T47D (cell line): Measurements from ENCODE around the gene GNB1L.
"Not testable (repeated sequence)": the region's sequence is repeated elsewhere in the genome, so short reads cannot be mapped to it uniquely, and the experiment has no call there.

Experiments
- DNase-seq, 2 experiments: peaks; one replicate each; pipeline versions ENCODE4 v3.0.0 to v3.0.0-alpha.2; 2011 to 2012; ENCODE audit warnings: low read depth in 1 of 2, low spot score in 1 of 2
- JUND ChIP-seq: IDR thresholded peaks from 2 replicates; pipeline ENCODE4 v1.6.1; 2012; ENCODE audit warnings: low read depth
- in situ Hi-C: cut with HindIII; loops from 2 replicates; pipeline ENCODE4 v1.10.0; 2016; ENCODE audit warnings: low sequenced_read_pairs, low pct_unique_long_range_greater_than_20kb

GNB1L gene

DNA sequence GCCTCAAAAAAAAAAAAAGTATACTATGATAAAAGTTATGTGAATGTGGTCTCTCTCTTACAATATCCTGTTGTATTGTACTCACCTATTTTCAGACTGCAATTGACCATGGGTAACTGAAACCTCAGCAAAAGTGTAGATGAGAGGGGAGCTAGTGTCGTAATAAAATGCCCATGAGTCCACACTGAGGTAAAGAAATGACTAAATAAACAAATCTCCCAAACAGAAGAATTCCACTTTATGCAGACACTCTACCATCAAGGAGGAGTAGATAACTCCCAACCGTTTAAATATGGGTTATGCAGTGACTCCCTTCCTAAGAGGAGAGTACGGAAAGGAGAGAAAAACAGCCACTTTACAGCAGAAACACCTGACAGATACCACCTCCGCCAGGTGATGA, 14.6 kb downstream of the GNB1L start:
- no peak for TF ChIP-seq JUND
- in situ Hi-C loops: no loop called here

GRCh38 chr22:19837915-19838314, 16.8 kb downstream of the GNB1L start:
- in situ Hi-C loops: no loop called here
- DNase-seq: no peak
- TF ChIP-seq JUND: no peak

More for the DNA sequence above, 14.6 kb downstream of the GNB1L start:
- no peak for DNase-seq

GRCh38 chr22:19836512-19836911, 18.2 kb downstream of the GNB1L start:
- no peak for DNase-seq
- in situ Hi-C loops: no loop called here
- no peak for TF ChIP-seq JUND

- no peak for TF ChIP-seq JUND
- DNase-seq: no peak
- in situ Hi-C loops: no loop called here
Observed at GRCh38 chr22:19834599-19834998, 20.1 kb downstream of the GNB1L start.

- in situ Hi-C loops, DNase-seq: not testable (repeated sequence)
Observed at GRCh38 chr22:19833327-19833726, 21.3 kb downstream of the GNB1L start.

DNA sequence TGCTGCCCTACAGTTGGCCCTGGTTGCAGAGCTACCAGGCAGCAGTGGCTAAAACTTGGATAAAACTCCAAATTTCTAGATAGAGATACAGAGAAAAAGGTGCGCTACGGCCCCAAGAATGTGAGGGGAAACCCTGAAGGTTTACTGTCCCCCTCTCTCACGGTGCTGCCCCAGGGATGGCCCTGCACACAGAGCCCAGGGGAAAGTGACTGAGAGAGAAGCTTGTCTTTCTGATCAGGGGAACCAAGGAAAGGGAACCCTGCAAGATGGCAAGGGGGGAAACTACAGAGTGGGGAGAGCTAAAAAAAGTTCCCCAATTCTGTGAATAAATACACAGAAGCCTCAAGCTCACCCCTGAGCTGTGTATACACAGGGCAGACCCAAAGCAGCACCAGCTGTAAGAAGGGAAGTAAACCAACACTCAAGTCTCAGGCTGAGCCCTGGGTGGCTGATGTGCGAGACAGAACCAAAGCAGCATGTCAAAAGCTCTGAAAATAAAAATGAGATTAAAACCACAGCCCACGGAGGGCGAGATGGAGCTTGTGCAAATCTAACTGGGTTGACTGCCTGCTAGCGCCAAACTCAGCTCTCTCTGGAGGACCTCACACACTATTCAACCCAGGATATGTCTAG, 22.1 kb downstream of the GNB1L start:
- in situ Hi-C loops: no loop called here

GRCh38 chr22:19831979-19832378, 22.7 kb downstream of the GNB1L start:
- in situ Hi-C loops, DNase-seq: not testable (repeated sequence)

More for the DNA sequence above, 22.1 kb downstream of the GNB1L start:
- no peak for TF ChIP-seq JUND
- no peak for DNase-seq

DNA sequence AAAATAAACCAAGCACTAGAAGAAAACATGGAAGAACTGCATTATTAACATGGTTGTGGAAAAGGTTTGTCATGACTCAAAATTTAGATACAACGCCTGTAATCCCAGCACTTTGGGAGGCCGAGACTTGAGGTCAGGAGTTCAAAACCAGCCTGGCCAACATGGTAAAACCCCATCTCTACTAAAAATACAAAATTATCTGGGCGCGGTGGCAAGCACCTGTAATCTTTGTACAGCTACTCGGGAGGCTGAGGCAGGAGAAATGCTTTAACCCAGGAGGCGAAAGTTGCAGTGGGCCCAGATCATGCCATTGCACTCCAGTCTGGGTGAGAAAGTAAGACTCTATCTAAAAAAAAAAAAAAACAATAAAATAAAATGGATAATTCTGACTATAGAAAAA, 23.7 kb downstream of the GNB1L start:
- TF ChIP-seq JUND: no peak
- DNase-seq: no peak
- in situ Hi-C loops: no loop called here

DNA sequence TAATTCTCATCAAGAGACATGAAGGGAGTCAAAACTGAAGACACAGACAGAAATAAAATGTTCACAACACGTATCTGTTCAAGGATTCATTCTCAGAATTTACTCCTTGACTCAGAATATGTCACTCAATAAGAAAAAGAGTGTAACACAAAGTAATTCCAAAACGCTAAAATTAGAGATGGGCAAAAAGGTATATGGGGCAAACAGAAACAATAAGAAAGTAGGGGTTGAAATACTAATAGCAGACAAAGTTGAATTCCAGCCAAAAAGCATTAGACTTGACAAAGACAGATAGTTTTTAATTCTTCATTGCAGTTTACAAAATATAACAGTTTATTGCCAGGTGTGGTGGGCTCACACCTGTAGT, 26.7 kb downstream of the GNB1L start:
- no peak for TF ChIP-seq JUND
- in situ Hi-C loops: no loop called here
- no peak for DNase-seq

DNA sequence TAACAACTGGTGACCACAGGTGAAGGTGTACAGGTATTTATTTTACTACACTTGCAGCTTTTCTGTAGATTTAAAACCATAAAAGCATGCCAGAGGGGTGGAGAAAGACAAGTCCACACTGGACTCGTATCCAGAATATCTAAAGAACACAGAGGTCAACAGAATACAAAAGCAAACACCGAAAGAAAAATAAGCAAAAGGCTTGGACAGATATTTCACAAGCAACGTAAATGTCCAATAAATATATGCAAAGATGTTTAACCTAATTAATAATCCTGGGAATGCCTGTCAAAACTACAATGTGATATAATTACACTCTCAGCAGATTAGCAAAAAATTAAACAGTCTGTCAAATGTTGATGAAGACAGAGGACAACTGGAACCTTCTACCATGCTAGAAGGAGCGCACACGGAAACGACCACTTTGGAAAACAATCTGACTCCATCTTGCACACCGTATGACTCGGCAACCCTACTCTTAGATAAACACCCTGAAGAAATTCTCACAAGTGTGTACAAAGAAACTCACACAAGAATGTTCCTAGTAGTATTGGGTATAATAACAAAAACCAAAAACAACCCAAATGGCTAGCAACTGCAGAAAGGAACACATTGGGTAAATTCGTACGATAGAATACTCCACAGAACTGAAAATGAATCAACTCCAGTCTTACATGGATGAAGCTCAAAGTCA, 27.2 kb downstream of the GNB1L start:
- DNase-seq: no peak
- no peak for TF ChIP-seq JUND
- in situ Hi-C loops: no loop called here

DNA sequence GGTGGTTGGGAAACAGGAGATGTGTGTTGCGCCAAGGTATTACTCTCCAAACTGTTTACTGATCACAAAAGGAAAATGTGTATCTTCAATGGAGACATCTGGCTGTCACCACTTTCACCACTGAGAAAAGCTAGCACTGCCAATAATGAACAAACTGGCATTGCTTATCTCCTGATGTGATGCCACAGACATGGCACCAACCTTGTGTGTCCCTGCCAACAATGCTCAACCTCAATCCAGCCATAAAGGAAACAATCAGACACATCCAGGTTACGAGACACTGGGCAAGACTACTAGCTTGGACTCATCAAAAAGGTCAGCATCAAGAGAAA, 28.1 kb downstream of the GNB1L start:
- in situ Hi-C loops: no loop called here
- DNase-seq: no peak
- TF ChIP-seq JUND: no peak

DNA sequence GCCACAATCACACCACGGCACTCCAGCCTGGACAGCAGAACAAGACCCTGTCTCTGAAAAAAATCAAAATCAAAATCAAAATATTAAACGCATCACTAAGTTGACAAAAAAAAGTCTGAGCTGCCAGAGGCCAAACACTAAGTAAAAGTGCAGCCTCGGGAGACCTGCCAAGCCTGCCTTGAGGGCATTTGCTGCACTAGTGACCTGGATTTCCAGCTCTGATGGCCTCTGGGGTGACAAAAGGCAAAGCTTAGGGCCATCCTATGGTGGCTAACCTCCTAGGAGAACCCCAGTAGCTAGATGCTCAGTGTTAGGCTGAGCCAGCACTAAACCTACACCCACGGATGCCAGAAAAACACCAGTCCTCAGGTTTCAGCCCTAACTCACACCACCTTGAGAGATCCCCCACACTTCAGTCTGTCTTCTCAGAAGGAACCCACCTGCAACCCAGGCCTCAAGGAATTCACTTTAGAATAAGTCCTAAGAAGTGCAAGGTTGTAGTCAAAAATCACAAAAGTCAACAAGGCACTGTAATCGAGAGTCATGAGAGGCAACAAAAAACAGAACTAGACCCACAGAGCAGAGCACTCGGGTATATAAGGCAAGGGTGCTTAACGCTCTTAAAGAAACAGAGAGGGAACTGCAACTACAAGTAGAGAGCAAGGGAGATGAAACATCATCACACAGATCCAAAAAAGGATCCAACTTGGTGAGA, 28.6 kb downstream of the GNB1L start:
- TF ChIP-seq JUND: no peak
- no peak for DNase-seq
- in situ Hi-C loops: no loop called here

DNA sequence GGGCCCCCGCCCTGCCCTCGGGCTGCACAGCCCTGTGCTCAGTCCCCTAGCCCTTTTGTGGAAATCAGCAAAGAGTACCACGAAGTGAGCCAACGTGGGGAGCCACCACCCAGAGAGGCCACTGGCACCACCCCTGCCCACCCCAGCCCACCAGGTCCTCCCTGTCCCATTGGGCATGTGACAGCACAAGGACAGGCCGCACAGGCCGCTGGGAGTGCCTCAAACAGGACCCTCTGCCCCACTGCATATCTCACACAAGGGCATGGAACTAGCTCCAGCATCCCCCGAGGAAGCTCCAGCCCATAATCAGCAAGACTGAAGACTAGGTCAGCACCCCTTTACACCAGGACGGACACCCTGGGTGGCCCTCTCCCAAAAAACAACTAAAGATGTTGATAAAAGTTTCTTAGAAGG, 29.7 kb downstream of the GNB1L start:
- no peak for DNase-seq
- in situ Hi-C loops: no loop called here
- TF ChIP-seq JUND: no peak
